GM23338 (cell line): ENCODE measurements around the gene ISG15. TPM values are rescaled to one million over a fixed set of nuclear protein-coding genes. Genes with fewer than 3 reads are reported as not detected.

ENCODE experiments used
- ATAC-seq: fragments of 200-7000 bp; cut with Tn5 transposase; 3 replicates; pipeline ENCODE4 v1.9.1; 2020
- DNase-seq: peaks from one replicate; pipeline ENCODE4 v3.0.0-alpha.2; 2015; ENCODE audit warnings: low spot score
- H2AFZ ChIP-seq: fragments of 200-600 bp; sonication (generic); 2 replicates; pipeline ENCODE4 v1.8.0; 2016; ENCODE audit warnings: antibody characterized with exemption, mild to moderate bottlenecking, moderate library complexity
- H3F3A ChIP-seq: fragments of 200-600 bp; sonication (generic); replicated peaks from 2 replicates; pipeline ENCODE4 v1.8.0; 2017; ENCODE audit warnings: antibody characterized with exemption, mixed run types, low read depth
- H3K27ac ChIP-seq: fragments of 200-600 bp; sonication (generic); 2 replicates; pipeline ENCODE4 v1.6.1; 2016; ENCODE audit warnings: low read depth
- H3K27me3 ChIP-seq: fragments of 200-600 bp; sonication (generic); 2 replicates; pipeline ENCODE4 v1.8.0; 2016; ENCODE audit warnings: mild to moderate bottlenecking, mixed run types, moderate library complexity; ENCODE audit not compliant: insufficient read depth
- H3K36me3 ChIP-seq: fragments of 200-600 bp; sonication (generic); 2 replicates; pipeline ENCODE4 v1.8.0; 2016; ENCODE audit warnings: mild to moderate bottlenecking; ENCODE audit not compliant: insufficient read depth
- H3K4me1 ChIP-seq: fragments of 200-600 bp; sonication (generic); 2 replicates; pipeline ENCODE4 v1.8.0; 2016; ENCODE audit warnings: mild to moderate bottlenecking, moderate library complexity; ENCODE audit not compliant: insufficient read depth
- H3K4me2 ChIP-seq: fragments of 200-600 bp; sonication (generic); 2 replicates; pipeline ENCODE4 v1.7.1; 2017; ENCODE audit warnings: mixed run types
- H3K4me3 ChIP-seq: fragments of 200-600 bp; sonication (generic); 2 replicates; pipeline ENCODE4 v1.6.1; 2016; ENCODE audit warnings: mixed run types
- H3K79me2 ChIP-seq: fragments of 200-600 bp; sonication (generic); replicated peaks from 2 replicates; pipeline ENCODE4 v1.8.0; 2017; ENCODE audit warnings: mild to moderate bottlenecking; ENCODE audit not compliant: insufficient read depth
- H3K9me2 ChIP-seq: fragments of 200-600 bp; sonication (generic); 2 replicates; pipeline ENCODE4 v1.8.0; 2017; ENCODE audit not compliant: insufficient read depth
- H4K20me1 ChIP-seq: fragments of 200-600 bp; sonication (generic); replicated peaks from 2 replicates; pipeline ENCODE4 v1.8.0; 2017; ENCODE audit warnings: mild to moderate bottlenecking; ENCODE audit not compliant: insufficient read depth
- H3K27ac Mint-ChIP-seq: 2 replicates; pipeline ENCODE4 v1.8.0; 2020; ENCODE audit warnings: inconsistent platforms, mild to moderate bottlenecking, moderate library complexity, mixed read lengths
- H3K27me3 Mint-ChIP-seq: 3 replicates; pipeline ENCODE4 v1.8.0; 2022; ENCODE audit warnings: low read depth, mild to moderate bottlenecking, moderate library complexity, mixed read lengths, inconsistent platforms; ENCODE audit not compliant: insufficient read depth, poor library complexity
- H3K36me3 Mint-ChIP-seq: 3 replicates; pipeline ENCODE4 v1.8.0; 2021; ENCODE audit warnings: low read depth, mild to moderate bottlenecking, inconsistent platforms, moderate library complexity, mixed read lengths
- H3K4me1 Mint-ChIP-seq: 3 replicates; pipeline ENCODE4 v1.8.0; 2020; ENCODE audit warnings: mild to moderate bottlenecking, inconsistent platforms, mixed read lengths
- H3K4me3 Mint-ChIP-seq: 3 replicates; pipeline ENCODE4 v1.8.0; 2021; ENCODE audit warnings: moderate library complexity, mild to moderate bottlenecking, inconsistent platforms, mixed read lengths
- H3K9me3 Mint-ChIP-seq: 3 replicates; pipeline ENCODE4 v1.8.0; 2020; ENCODE audit warnings: moderate library complexity, mild to moderate bottlenecking, inconsistent platforms, mixed read lengths
- CTCF ChIP-seq, 2 experiments: fragments of 200-600 bp in 1 of 2; sonication (generic) in 1 of 2; conservative IDR thresholded peaks; 2 replicates each; pipeline versions ENCODE4 v1.5.1 to v1.6.1; 2016 to 2017; ENCODE audit warnings: antibody characterized with exemption in 2 of 2, low read depth in 2 of 2, mild to moderate bottlenecking in 2 of 2, moderate library complexity in 1 of 2
- ETS1 ChIP-seq: IDR thresholded peaks from 2 replicates; pipeline ENCODE4 v1.6.1; 2016; ENCODE audit warnings: antibody characterized with exemption
- EZH2 ChIP-seq: fragments of 200-600 bp; sonication (generic); IDR thresholded peaks from one replicate; pipeline ENCODE4 v1.8.0; 2017; ENCODE audit warnings: antibody characterized with exemption, mild to moderate bottlenecking, low read depth; ENCODE audit not compliant: unreplicated experiment
- JUNB ChIP-seq: IDR thresholded peaks from one replicate; pipeline ENCODE4 v1.6.1; 2016; ENCODE audit warnings: antibody characterized with exemption; ENCODE audit not compliant: unreplicated experiment
- NANOG ChIP-seq: IDR thresholded peaks from 2 replicates; pipeline ENCODE4 v1.6.1; 2016; ENCODE audit warnings: antibody characterized with exemption, borderline replicate concordance
- POLR2AphosphoS5 ChIP-seq: IDR thresholded peaks from 2 replicates; pipeline ENCODE4 v1.6.1; 2016; ENCODE audit warnings: antibody characterized with exemption, low read depth
- REST ChIP-seq: IDR thresholded peaks from one replicate; pipeline ENCODE4 v1.6.1; 2018; ENCODE audit warnings: antibody characterized with exemption; ENCODE audit not compliant: unreplicated experiment
- STAT1 ChIP-seq: IDR thresholded peaks from one replicate; pipeline ENCODE4 v1.6.1; 2016; ENCODE audit warnings: antibody characterized with exemption; ENCODE audit not compliant: unreplicated experiment
- ZNF114 ChIP-seq: fragments of 250-450 bp; sonication (Bioruptor Pico); IDR thresholded peaks from 2 replicates; pipeline ENCODE4 v1.5.0; 2020; ENCODE audit warnings: mild to moderate bottlenecking, moderate library complexity
- ZNF331 ChIP-seq: fragments of 250-450 bp; sonication (Bioruptor Pico); IDR thresholded peaks from 2 replicates; pipeline ENCODE4 v1.5.0; 2020; ENCODE audit warnings: low read depth, mild to moderate bottlenecking, moderate library complexity
- polyA plus RNA-seq: library from polyadenylated mRNA; unstranded; fragments of >200 nt; fragmentation: Nextera tagmentation; extraction: Ambion mirVana; gene quantifications from 2 replicates; pipeline ENCODE4 v1.2.1, GENCODE V29; 2016
- total RNA-seq: library from RNA; depleted of rRNA; stranded (reverse); fragments of >200 nt; shearing (Covaris generic); gene quantifications from 2 replicates; pipeline ENCODE4 v1.2.3, GENCODE V29; 2014

Gene ISG15
- total and polyA plus RNA-seq, 2 experiments from 2014 or later: 52.9 to 101 TPM

DNA sequence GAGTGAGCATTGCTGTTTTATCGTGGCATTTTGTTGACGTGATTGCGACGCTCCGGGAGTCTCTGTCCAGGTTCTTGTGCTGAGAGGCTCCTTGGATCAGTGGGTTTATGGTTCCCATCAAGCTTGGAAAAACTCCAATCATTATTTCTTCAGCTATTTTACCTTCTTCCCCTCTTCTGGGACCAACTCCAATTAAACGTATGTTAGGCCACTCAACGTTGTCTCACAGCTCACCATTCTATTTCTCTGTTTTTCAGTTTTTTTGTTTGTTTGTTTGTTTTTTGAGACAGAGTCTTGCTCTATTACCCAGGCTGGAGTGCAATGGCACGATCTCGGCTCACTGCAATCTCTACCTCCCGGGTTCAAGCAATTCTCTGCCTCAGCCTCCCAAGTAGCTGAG is 21.4 kb upstream of the ISG15 start:
- peaks cover 3% of the 10 kb centered on the region for H3K4me1 Mint-ChIP-seq
- no peak overlapping the region for H3K4me3 Mint-ChIP-seq
- peaks cover 72% of the 10 kb centered on the region for H3K27me3 Mint-ChIP-seq
- TF ChIP-seq STAT1 (no peak), ZNF331 (no peak), POLR2AphosphoS5 (no peak), ZNF114 (no peak), ETS1 (no peak), JUNB (no peak)
- Histone ChIP-seq H3K27me3 (peaks cover 92% of the 10 kb centered on the region), H3F3A (0 out of 2 replicates have a peak, but pooled peaks cover under 1% of the 10 kb centered on the region), H3K27ac (no peak overlapping the region), H3K36me3 (no peaks in the 10 kb centered on the region), H2AFZ (no peak overlapping the region), H3K9me2 (no peaks in the 10 kb centered on the region), H3K79me2 (no peaks in the 10 kb centered on the region), H3K4me3 (no peak overlapping the region), H3K4me1 (no peaks in the 10 kb centered on the region; the same call in 1 of the 2 replicates), H4K20me1 (no peaks in the 10 kb centered on the region), H3K4me2 (no peak overlapping the region)
- no peak overlapping the region for H3K27ac Mint-ChIP-seq
- H3K9me3 Mint-ChIP-seq: peaks cover 21% of the 10 kb centered on the region
- ATAC-seq (no peak), DNase-seq (no peak)
- peaks cover 4% of the 10 kb centered on the region for H3K36me3 Mint-ChIP-seq

- Histone ChIP-seq H3K4me2 (no peak overlapping the region), H2AFZ (no peak overlapping the region), H3F3A (0 out of 2 replicates have a peak, but pooled peaks cover 2% of the 10 kb centered on the region), H4K20me1 (no peaks in the 10 kb centered on the region), H3K4me3 (no peak overlapping the region), H3K79me2 (no peaks in the 10 kb centered on the region), H3K36me3 (no peaks in the 10 kb centered on the region), H3K4me1 (peaks cover 5% of the 10 kb centered on the region), H3K9me2 (no peaks in the 10 kb centered on the region), H3K27ac (no peak overlapping the region), H3K27me3 (peaks cover 93% of the 10 kb centered on the region)
- ATAC-seq: no peak
- TF ChIP-seq EZH2 (no peak), ETS1 (no peak), POLR2AphosphoS5 (no peak), NANOG (no peak), REST (no peak), JUNB (no peak), CTCF (conservative IDR thresholded peaks at IDR 0.05; ENCODE audit: low read depth in 2 of 2) (no peak)
- H3K27ac Mint-ChIP-seq: no peak overlapping the region
- H3K9me3 Mint-ChIP-seq: peaks cover 21% of the 10 kb centered on the region
- H3K27me3 Mint-ChIP-seq: peaks cover 77% of the 10 kb centered on the region
- peaks cover 3% of the 10 kb centered on the region for H3K4me1 Mint-ChIP-seq
- peaks cover 4% of the 10 kb centered on the region for H3K36me3 Mint-ChIP-seq
- no peak for DNase-seq
- no peak overlapping the region for H3K4me3 Mint-ChIP-seq
Measured at GRCh38 chr1:992362-992761, 20.9 kb upstream of the ISG15 start.
